ENCODE results near the gene UBE3A.
"Not testable (repeated sequence)": the region's sequence is repeated elsewhere in the genome, so short reads cannot be mapped to it uniquely, and the experiment has no call there.

The UBE3A gene

DNA sequence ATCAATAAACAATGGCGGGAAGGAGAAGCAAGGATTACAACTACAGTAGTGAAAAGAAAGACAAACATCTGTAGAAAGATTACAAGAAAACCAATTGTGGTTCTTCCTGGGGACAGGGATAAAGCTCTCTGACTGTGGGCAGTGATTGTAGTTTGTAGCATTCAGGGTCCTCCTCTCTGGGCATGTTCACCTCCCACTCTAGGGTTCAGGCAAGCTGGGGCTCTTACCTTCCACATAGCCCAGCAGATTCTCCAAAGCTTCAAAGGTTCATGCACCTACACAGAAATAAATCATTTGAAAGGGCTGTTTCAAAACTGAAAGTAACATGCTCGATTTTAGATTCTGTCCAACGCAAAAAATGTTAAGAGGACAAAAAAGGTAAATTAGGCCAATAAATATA lies 17.4 kb upstream of the UBE3A start:
- Histone ChIP-seq H3K4me2 (ENCODE audit: low read depth, low read length, poor library complexity, severe bottlenecking) (no peak overlapping the region), H4K20me1 (ENCODE audit: low read depth, low read length) (no peaks in the 10 kb centered on the region), H3K9ac (ENCODE audit: low read length) (no peak overlapping the region), H3K4me3 (ENCODE audit: insufficient read depth, low read length, poor library complexity, severe bottlenecking) (no peak overlapping the region), H3K79me2 (ENCODE audit: insufficient read depth, low read length) (no peaks in the 10 kb centered on the region), H3K27ac (ENCODE audit: low read depth, low read length) (no peak overlapping the region), H3K36me3 (ENCODE audit: low read length) (no peaks in the 10 kb centered on the region), H3K9me3 (ENCODE audit: insufficient read depth, low read length) (peaks cover 4% of the 10 kb centered on the region; the same call in 1 of the 2 replicates), H2AFZ (ENCODE audit: low read depth, low read length, severe bottlenecking) (no peak overlapping the region), H3K9me2 (replicated peaks; ENCODE audit: insufficient read depth, low read length) (no peaks in the 10 kb centered on the region), H3K27me3 (ENCODE audit: low read length) (no peaks in the 10 kb centered on the region), H3F3A (ENCODE audit: insufficient read depth) (no peaks in the 10 kb centered on the region)
- TF ChIP-seq EZH2phosphoT487 (conservative IDR thresholded peaks at IDR 0.05; ENCODE audit: low read length) = no peak
- TF ChIP-seq, protein P1, sequence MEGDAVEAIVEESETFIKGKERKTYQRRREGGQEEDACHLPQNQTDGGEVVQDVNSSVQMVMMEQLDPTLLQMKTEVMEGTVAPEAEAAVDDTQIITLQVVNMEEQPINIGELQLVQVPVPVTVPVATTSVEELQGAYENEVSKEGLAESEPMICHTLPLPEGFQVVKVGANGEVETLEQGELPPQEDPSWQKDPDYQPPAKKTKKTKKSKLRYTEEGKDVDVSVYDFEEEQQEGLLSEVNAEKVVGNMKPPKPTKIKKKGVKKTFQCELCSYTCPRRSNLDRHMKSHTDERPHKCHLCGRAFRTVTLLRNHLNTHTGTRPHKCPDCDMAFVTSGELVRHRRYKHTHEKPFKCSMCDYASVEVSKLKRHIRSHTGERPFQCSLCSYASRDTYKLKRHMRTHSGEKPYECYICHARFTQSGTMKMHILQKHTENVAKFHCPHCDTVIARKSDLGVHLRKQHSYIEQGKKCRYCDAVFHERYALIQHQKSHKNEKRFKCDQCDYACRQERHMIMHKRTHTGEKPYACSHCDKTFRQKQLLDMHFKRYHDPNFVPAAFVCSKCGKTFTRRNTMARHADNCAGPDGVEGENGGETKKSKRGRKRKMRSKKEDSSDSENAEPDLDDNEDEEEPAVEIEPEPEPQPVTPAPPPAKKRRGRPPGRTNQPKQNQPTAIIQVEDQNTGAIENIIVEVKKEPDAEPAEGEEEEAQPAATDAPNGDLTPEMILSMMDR (IDR thresholded peaks at IDR 0.05; ENCODE audit: insufficient read depth, low read length, poor library complexity, severe bottlenecking) = no peak

DNA sequence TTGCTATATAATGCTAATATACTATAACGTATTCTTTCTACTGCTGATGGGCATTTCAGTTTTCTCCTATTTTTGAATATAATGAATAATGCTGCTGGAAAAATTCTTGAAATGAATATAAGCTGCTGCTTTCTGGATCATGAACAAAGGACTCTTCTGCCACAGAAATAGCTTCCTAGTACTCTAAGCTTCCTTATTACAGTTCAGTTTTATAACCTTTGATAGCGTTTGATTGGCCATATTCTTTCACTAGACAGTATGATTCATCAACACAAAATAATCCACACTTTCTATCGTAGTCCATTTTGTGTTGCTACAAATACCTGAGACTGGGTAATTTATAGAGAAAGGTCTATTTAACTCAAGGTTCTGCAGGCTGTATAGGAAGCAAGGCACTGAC lies 16.4 kb upstream of the UBE3A start:
- no peaks in the 10 kb centered on the region for H3K79me2 ChIP-seq (ENCODE audit: insufficient read depth, low read length)
- no peaks in the 10 kb centered on the region for H3K9me2 ChIP-seq (replicated peaks; ENCODE audit: insufficient read depth, low read length)
- H3K36me3 ChIP-seq (ENCODE audit: low read length) = no peaks in the 10 kb centered on the region
- no peak for TF ChIP-seq EZH2phosphoT487 (conservative IDR thresholded peaks at IDR 0.05; ENCODE audit: low read length)
- H3K4me3 ChIP-seq (ENCODE audit: insufficient read depth, low read length, poor library complexity, severe bottlenecking) = no peak overlapping the region
- peaks cover 9% of the 10 kb centered on the region; the same call in 1 of the 2 replicates for H3K9me3 ChIP-seq (ENCODE audit: insufficient read depth, low read length)
- H3K27me3 ChIP-seq (ENCODE audit: low read length) = no peaks in the 10 kb centered on the region
- H3F3A ChIP-seq (ENCODE audit: insufficient read depth) = no peaks in the 10 kb centered on the region
- no peak overlapping the region for H3K9ac ChIP-seq (ENCODE audit: low read length)
- no peaks in the 10 kb centered on the region for H4K20me1 ChIP-seq (ENCODE audit: low read depth, low read length)
- no peak overlapping the region for H3K27ac ChIP-seq (ENCODE audit: low read depth, low read length)
- no peak overlapping the region for H3K4me2 ChIP-seq (ENCODE audit: low read depth, low read length, poor library complexity, severe bottlenecking)
- no peak overlapping the region for H2AFZ ChIP-seq (ENCODE audit: low read depth, low read length, severe bottlenecking)

DNA sequence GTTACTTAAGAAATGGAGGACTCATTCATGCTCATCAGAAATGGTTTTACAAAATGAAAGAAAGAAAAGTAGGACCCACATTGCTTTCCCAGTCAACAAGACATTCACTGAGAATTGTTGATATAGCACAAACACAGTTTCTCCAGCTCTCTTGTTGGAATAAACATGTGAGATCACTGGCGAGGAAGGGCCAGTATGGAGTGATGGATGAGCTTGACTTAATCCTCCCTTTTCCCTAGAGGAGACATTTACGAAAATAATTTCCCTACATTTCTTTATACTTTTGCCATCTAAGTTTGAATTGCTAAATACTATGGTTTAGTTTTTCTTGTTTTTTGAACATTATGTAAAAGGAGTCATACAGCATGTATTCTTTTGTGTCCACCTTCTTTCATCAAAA lies 15.9 kb upstream of the UBE3A start:
- H3K4me2 ChIP-seq (ENCODE audit: low read depth, low read length, poor library complexity, severe bottlenecking) = no peak overlapping the region
- H3K27ac ChIP-seq (ENCODE audit: low read depth, low read length) = no peak overlapping the region
- no peaks in the 10 kb centered on the region for H3K27me3 ChIP-seq (ENCODE audit: low read length)
- TF ChIP-seq, protein P1 (IDR thresholded peaks at IDR 0.05; ENCODE audit: insufficient read depth, low read length, poor library complexity, severe bottlenecking) = no peak
- TF ChIP-seq EZH2phosphoT487 (conservative IDR thresholded peaks at IDR 0.05; ENCODE audit: low read length) = no peak
- H3K9me2 ChIP-seq (replicated peaks; ENCODE audit: insufficient read depth, low read length) = no peaks in the 10 kb centered on the region
- H3K4me3 ChIP-seq (ENCODE audit: insufficient read depth, low read length, poor library complexity, severe bottlenecking) = no peak overlapping the region
- H2AFZ ChIP-seq (ENCODE audit: low read depth, low read length, severe bottlenecking) = no peak overlapping the region
- H4K20me1 ChIP-seq (ENCODE audit: low read depth, low read length) = no peaks in the 10 kb centered on the region
- H3F3A ChIP-seq (ENCODE audit: insufficient read depth) = no peaks in the 10 kb centered on the region
- H3K36me3 ChIP-seq (ENCODE audit: low read length) = no peaks in the 10 kb centered on the region
- H3K9me3 ChIP-seq (ENCODE audit: insufficient read depth, low read length) = peaks cover 9% of the 10 kb centered on the region; the same call in 1 of the 2 replicates
- H3K9ac ChIP-seq (ENCODE audit: low read length) = no peak overlapping the region
- no peaks in the 10 kb centered on the region for H3K79me2 ChIP-seq (ENCODE audit: insufficient read depth, low read length)

DNA sequence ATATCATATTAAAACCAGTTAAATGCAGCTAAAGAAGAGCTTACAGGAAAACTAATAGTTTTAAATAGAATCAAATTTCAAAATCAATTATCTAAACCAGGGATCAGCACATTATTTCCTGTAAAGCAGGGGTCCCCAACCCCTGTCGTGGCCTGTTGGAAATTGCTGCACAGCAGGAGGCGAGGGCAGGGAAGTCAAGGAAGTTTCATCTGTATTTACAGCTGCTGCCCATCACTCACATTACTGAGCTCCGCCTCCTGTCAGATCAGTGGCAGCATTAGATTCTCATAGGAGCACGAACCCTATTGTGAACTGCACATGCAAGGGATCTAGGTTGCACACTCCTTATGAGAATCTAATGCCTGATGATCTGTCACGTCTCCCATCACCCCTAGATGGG lies 14.4 kb upstream of the UBE3A start:
- not testable (repeated sequence) for H3F3A ChIP-seq (ENCODE audit: insufficient read depth); H3K9me3 ChIP-seq (ENCODE audit: insufficient read depth, low read length); H3K36me3 ChIP-seq (ENCODE audit: low read length); H2AFZ ChIP-seq (ENCODE audit: low read depth, low read length, severe bottlenecking); H3K9me2 ChIP-seq (replicated peaks; ENCODE audit: insufficient read depth, low read length); H3K27me3 ChIP-seq (ENCODE audit: low read length); H3K9ac ChIP-seq (ENCODE audit: low read length); H3K4me3 ChIP-seq (ENCODE audit: insufficient read depth, low read length, poor library complexity, severe bottlenecking); H3K4me2 ChIP-seq (ENCODE audit: low read depth, low read length, poor library complexity, severe bottlenecking); H3K79me2 ChIP-seq (ENCODE audit: insufficient read depth, low read length); H3K27ac ChIP-seq (ENCODE audit: low read depth, low read length); H4K20me1 ChIP-seq (ENCODE audit: low read depth, low read length)
